Hindlimb muscle (tissue), 1 donor: ENCODE data around the gene TUBGCP2. TPM values are rescaled to one million over a fixed set of nuclear protein-coding genes. Genes with fewer than 3 reads are reported as not detected.
"Not testable (repeated sequence)": the region's sequence is repeated elsewhere in the genome, so short reads cannot be mapped to it uniquely, and the experiment has no call there.

Experiments
- DNase-seq: peaks from one replicate; pipeline ENCODE4 v3.0.0-alpha.2; 2013
- polyA plus RNA-seq: library from polyadenylated mRNA; unstranded; fragments of 120-200 nt; gene quantifications from one replicate; pipeline ENCODE4 v1.2.1, GENCODE V29; 2013; ENCODE audit not compliant: insufficient read length

TUBGCP2 gene
- polyA plus RNA-seq, 1 donor, result 50.3 TPM

DNA sequence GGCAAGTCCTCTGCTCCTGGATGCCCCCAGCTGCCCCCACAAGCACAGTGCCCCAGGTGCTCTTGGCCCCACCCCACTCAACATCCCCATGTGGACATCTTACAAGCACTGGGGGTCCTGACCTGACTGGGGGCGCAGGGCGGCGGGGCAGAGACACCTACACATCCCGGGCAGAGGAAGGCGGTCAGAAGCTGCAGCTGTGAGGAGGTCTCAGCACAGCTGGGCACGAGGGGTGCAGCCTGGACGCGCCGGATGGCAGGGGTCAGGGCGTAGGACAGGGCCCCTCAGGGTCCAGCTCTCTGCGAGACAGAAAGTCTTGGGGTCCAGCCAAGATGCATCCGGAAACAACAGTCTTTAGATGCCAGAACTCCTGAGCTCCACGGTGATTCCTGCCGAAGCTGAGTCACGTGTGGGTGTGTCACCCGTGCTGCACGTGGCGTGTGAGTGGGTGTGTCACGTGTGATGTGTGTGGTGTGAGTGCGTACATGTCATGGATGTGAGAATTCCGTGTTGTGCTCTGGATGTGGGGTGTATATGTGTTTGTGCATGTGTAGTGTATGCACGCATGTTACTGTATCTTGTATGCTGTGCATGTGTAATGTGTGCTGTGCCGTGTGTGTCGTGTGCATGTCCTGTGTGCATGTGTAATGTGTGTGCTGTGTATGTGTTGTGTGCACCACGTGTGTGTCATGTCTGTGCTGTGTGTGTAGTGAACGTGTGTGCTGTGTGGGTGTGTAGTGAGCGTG, 65.9 kb downstream of the TUBGCP2 start:
- no peak for DNase-seq

DNA sequence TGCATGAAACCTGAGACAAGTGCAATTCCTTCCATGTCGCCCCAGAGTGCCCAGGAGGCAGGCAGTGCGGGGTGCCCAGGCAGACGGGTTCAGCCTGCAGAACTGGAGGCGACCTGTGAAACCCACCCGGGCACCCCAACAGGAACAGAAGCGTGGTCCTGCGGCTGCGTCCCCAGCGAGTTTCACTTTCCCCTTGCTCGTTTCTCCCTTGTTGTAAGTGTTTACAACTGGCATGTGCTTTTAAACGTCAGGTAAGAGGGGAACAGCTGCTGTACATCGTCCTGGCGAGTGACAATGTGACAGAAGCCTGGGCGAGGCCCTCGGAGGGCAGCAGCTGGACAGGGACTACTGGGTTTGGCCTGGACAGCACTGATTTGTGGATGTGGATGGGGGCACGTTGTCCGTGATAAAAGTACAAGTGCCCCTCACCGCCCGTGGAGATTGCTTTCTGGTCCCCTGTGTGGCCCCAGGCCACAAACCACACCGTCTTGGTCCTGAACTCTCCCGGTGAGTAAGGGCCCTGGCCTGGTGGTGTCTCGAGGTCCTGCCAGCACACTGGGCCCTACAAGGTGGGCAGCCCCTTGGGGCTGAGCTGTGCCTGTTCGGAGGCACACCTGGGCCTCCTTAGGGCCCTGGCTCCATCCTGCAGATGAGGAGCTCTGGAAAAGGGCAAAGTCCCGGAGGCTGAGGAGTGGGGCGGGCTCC, 67.0 kb downstream of the TUBGCP2 start:
- DNase-seq, result no peak

DNA sequence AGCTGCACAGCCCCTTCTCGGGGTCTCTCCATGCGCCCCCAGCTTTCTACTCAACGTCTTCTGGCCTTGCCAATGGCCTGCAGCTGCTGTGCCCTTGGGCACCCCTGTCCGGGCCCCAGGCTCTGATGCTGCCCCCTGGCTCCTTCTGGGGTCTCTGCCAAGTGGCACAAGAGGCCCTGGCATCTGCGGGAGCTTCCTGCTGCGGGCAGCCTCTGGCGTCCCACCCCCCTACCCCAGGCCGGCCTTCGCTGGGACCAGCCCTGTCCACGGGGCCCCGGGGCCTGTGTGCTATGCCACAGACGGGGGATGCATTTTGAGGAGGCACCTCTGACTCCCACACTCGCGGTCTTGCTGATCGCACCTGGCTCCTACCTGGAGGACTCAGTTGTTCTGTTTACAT, 68.7 kb downstream of the TUBGCP2 start:
- no peak for DNase-seq

- no peak for DNase-seq
Measured at GRCh38 chr10:133238466-133238804, 70.2 kb downstream of the TUBGCP2 start.

- DNase-seq, result no peak
Measured at GRCh38 chr10:133237588-133238465, 70.8 kb downstream of the TUBGCP2 start, which contains the start of gene VENTX. TSS of gene VENTX (plus strand) at chr10:133237855. CDS start at chr10:133237915, 60 bp downstream.

GRCh38 chr10:133237241-133237587, 71.5 kb downstream of the TUBGCP2 start:
- no peak for DNase-seq

DNA sequence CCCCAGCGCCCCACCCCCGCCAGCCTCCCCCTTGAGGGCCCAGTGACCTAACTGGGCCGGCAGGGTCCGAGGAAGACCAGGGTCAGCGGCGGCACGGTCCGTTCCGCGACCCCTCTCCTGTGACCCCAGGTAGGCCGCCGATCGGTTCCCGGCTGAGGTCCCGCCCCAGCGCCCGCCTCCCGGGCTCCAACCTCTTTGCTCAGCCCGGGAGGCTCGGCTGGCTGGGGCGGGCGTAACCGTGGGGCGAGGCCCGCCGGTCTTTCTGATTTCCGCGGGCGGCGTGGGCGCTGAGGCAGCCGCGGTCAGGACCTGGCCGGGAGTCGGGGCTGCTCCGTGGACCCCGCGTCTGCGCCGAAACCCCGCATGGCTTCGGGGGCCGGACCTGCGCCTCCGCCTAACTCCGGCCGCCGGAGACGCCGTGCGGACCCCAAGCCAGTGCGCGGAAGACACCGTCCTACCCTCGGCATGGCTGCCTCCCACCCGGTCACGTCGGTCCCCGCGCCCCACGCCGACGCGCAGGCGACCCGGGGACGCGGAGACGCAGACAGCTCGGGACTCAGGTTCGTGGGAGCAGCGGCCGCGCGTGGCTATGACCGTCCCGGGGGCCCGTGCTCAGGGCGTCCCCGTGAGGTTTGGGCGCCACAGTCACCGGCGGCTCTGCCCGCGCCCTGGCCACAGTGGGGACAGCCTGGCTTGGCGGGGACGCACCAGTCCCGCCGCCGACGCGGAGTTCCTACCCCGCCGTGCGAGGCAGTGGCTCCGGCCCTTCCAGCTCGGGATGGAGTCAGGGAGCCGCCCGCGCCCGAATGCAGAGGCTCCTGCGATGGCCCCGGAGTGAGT, 72.1 kb downstream of the TUBGCP2 start:
- DNase-seq, result no peak

GRCh38 chr10:133235932-133236331, 72.7 kb downstream of the TUBGCP2 start:
- no peak for DNase-seq

DNA sequence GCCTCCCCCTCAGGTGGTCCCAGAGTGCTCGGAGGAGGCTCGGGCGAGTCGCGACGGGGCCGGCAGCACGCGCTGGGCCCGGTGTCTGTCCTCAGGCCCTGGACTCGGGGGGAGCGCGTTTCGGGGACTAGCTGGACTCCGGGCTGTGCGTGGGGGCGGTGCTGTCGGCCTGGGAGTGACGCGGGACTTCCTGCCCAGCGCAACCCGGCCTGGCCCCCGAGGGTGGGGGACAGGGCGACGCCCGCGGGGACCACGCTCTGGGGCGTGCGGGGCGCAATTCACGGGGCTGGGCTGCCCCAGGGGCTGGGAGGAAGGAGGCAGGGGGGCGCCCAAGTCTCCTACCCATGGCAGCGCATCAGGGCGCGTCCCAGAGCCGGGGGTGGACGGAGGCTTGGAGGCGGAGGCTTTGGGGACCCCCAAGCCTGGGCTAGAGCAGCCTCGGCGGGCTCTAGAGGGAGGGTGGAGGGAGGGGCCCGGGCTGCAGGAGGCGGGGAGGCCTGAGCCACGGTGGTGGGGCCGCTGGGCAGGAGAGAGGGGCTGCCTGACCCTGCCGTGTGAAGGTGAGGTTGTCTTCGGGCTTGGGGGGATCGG, 73.3 kb downstream of the TUBGCP2 start:
- DNase-seq, result no peak

DNA sequence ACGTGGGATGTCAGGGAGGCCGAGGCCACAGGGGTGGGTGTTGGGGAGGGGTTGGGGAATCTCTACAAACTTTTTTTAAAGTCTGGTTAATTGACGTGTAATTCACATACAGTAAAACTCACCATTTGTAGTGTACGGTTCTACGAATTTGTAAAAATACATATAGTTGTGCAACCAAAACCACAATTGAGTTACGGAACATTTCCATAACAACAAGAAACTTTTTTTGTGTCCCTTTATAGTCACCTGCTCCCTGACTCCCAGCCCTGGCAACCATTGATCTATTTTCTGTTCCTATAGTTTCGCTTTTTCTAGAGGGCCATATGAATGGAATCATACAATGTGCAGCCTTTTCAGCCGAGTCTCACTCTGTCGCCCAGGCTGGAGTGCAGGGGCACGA, 73.9 kb downstream of the TUBGCP2 start:
- not testable (repeated sequence) for DNase-seq

DNA sequence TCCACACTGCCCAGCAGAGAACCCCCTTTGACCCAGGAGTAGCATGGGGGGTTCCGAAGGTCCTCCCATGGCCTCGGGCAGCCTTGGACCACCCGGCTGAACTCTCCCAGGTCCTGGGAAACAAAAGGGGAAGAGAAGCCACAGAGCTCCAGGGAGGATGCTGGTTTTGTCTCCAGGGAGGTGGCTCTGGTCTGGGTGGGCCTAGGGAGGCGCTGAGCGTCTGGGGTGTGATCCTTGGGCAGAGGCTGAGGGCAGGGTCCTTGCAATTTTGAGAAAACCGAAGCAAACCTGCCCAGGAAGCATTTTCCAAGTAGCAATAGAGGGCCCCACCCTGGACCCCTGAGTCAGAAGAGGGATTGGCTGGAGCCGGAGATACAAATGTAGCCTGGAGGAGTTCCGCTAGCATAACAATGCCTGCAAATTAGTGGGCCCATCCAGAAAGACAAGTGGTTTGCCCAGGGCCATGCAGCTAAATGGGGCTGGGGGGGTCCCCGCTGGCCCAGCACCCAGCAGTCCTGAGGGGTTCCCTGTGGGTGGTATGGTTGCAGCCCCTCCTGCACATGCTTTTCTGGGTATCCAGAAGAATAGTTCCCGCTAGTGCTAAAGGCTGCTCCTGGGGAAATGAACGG, 76.6 kb downstream of the TUBGCP2 start:
- DNase-seq, result no peak

DNA sequence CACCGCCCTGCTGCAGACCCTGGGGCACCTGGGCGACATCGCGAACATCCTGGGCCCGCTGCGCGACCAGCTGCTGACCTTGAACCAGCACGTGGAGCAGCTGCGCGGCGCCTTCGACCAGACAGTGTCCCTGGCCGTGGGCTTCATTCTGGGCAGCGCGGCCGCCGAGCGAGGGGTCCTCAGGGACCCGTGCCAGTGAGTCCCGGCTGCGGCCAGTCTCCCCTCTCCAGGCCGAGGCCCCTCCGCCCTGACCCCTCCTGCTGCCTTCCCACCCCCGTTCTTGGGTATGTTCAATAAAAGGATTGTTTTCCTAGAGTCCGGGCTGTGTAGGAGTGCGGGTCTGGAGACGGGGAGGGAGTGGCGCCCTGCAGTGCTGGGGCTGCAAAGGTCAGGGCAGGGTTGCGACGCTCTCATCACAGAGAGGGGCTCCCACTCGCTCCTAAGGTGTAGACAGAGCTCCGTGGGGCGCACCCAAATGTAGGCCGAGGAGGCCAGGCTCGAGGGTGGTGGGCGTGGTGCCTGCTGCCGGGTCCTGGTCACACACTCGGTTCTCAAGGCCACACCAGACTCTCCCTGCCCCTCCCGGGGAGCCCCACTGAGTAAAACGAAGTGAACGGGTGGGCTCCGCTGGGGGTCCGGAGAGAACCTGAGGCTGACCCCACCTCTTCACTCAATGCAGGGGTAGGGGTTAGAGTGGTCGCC, 77.3 kb downstream of the TUBGCP2 start:
- no peak for DNase-seq

DNA sequence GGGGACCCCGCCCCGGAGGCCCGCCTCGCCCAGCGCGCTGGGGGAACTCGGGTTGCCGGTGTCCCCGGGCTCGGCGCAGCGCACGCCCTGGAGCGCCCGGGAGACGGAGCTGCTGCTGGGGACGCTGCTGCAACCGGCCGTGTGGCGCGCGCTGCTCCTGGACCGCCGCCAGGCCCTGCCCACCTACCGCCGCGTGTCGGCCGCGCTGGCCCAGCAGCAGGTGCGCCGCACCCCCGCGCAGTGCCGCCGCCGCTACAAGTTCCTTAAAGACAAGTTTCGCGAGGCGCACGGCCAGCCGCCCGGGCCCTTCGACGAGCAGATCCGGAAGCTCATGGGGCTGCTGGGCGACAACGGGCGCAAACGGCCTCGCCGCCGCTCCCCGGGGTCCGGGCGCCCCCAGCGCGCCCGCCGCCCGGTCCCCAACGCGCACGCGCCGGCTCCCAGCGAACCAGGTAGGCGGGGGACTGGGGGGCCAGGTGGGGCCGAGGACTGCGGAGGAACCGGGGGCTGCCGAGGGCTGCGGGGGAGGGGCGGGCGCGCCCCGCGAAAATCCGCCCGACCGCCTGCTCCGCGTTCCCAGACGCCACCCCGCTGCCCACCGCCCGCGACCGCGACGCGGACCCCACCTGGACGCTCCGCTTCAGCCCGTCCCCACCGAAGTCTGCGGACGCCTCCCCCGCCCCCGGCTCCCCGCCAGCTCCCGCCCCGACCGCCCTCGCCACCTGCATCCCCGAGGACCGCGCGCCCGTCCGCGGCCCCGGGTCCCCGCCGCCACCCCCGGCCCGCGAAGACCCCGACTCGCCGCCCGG, 78.1 kb downstream of the TUBGCP2 start:
- no peak for DNase-seq

- no peak for DNase-seq
Measured at GRCh38 chr10:133230044-133230361, 78.7 kb downstream of the TUBGCP2 start, which contains the start of gene UTF1. TSS of gene UTF1 (plus strand) at chr10:133230217. CDS start at chr10:133230289, 72 bp downstream.

DNA sequence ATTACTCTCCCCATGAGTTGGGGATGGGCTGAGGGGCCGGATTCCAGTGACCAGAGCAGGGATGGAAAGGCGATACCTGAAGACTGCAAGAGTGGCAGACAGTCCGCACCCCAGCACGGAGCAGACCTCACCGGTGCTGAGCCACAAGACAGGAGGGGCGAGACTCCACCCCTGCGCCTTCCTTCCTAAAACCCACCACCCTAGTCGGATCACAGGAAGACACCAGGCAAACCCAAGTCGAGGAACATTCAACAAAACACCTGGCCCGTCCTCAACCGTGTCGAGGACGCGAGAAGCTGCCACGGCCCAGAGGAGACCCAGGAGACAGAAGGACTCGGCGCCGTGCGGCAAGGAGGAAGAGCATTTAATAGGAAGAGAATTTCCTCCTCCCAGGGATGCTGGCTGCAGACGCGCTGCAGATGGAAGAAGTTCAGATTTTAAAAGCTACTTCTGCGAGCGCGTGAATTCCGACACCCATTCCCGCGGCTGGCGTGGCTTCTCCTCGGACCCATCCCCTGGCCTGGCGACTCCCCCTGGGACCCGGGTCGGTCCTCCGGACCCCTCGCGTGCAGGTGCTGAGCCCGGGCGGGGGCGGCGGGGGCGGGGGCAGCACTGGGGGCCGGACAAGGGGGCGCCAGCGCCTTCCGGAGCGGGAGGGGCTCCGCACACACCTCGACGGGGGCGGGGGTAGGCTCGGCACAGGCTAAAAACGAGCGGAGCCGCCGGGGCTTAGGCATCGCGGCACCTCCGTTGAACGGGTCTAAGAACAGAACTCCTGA, 79.2 kb downstream of the TUBGCP2 start:
- no peak for DNase-seq
